ENCODE measurements around the gene TBC1D9B. TPM values are rescaled to one million over a fixed set of nuclear protein-coding genes. Genes with fewer than 3 reads are reported as not detected.

The TBC1D9B gene
- total RNA-seq = 149 TPM

DNA sequence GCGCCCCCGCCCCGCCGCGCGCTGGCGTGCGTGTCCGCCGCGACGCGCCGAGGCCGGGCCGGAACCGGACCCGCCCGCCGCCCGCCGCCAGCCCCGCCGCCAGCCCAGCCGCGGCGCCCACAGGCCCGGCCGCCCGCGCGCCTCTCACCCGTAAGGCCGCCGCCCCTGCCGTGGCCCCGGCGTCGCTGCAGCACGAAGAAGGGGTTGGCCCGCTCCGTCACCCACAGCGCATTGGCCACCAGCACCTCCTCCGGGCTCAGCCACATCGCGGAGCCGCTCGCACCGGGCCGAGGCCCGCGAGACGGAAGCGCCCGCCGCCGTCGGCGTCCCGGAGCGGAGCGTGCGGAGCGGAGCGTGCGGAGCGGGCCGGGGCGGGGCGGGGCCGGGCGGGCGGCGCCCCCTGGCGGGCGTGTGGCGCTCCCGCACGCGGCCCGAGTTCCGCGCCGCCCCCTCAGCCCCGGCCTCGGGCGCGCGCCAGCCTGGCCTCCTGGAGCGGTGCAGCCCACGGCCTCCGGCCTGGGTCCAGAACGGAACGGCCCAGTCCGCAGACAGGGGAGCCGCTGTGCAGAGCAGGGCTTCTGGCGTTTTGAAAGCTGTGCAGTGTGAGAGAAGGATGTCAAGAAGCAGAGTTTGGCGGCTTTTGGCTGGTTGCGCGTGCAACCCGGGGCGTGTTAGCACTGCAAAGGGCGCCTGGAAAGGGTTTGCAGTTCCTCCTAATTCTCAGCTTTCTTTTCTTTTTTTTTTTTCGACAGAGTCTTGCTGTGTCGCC is at the start of gene TBC1D9B:
Gene TBC1D9B (minus strand): TSS at position 342 of the 769 bp plus-strand sequence. CDS start 76 bp downstream, at position 266.
- DNase-seq (ENCODE audit: low spot score) = peak; percentile 46

GRCh38 chr5:179955630-179956029 is 47.9 kb upstream of the TBC1D9B start:
- DNase-seq (ENCODE audit: low spot score) = no peak

GRCh38 chr5:179955062-179955461 is 47.4 kb upstream of the TBC1D9B start:
- DNase-seq (ENCODE audit: low spot score) = no peak

GRCh38 chr5:179954434-179954833 is 46.7 kb upstream of the TBC1D9B start:
- DNase-seq (ENCODE audit: low spot score) = no peak

- DNase-seq (ENCODE audit: low spot score) = no peak
Observed at GRCh38 chr5:179953987-179954386, 46.3 kb upstream of the TBC1D9B start.

GRCh38 chr5:179936976-179937681 is 29.4 kb upstream of the TBC1D9B start:
- no peak for DNase-seq (ENCODE audit: low spot score)

- DNase-seq (ENCODE audit: low spot score) = no peak
Observed at GRCh38 chr5:179930788-179931473, 23.2 kb upstream of the TBC1D9B start.

- DNase-seq (ENCODE audit: low spot score) = no peak
Observed at GRCh38 chr5:179927824-179928223, 20.1 kb upstream of the TBC1D9B start.

GRCh38 chr5:179926657-179927056 is 19.0 kb upstream of the TBC1D9B start:
- DNase-seq (ENCODE audit: low spot score) = no peak

- DNase-seq (ENCODE audit: low spot score) = no peak
Observed at GRCh38 chr5:179923436-179923835, 15.7 kb upstream of the TBC1D9B start.

DNA sequence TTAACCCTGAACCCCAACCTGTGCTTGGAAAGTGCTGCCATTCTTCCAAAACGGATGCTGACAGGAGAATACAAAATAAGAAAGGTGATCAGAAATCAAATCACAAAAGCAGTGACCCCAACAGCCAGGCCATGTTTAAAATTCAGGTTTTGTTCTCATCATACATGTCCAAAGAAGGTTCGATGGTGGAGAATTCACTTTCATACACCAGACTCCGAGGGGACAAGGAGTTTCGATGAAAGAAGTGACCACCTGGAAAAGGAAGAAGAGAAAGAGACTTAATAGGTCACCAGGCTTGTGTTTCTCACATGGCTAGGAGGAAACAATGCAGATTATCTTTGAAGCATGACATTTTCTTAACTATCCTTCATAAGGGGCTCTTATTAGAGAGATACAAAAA is 12.5 kb upstream of the TBC1D9B start:
- DNase-seq (ENCODE audit: low spot score) = no peak

- DNase-seq (ENCODE audit: low spot score) = no peak
Observed at GRCh38 chr5:179919487-179920060, 11.9 kb upstream of the TBC1D9B start.

DNA sequence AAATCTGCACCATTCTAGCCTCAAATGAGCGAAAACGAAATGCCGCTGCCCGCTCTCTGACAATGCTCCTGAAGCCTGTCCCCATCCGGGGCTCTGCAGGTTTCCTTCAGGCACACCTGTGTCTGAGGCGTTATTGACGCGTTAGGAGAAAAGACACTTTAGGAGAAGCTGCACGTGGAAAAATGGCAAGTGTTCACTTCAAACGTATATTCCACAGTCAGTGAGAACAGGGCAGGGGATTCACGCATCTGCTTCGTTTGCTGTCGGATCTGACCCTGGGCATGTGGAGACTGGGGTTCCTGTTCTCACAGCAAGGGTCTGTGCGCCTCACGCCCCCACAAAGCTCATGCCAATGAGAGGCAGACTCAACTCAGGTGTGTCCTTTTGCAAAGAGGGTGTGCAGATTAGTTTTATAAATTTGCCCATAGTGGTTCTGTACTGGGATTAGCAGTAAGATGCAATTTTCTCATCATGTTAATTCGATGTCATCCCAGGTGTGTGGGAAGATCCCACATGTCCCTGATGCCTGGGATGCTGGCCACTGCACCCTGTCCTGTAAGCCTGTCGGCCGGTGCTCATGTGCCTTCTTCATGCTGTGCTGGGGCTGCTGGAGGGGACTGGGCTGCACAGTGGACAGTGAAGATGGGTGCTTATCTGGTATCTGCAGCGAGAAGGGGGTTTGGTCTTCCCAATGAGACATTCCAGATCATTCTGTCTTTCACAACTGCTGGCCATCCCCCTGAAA is 11.2 kb upstream of the TBC1D9B start:
- DNase-seq (ENCODE audit: low spot score) = no peak

GRCh38 chr5:179916523-179916922 is 8.8 kb upstream of the TBC1D9B start:
- DNase-seq (ENCODE audit: low spot score) = no peak

DNA sequence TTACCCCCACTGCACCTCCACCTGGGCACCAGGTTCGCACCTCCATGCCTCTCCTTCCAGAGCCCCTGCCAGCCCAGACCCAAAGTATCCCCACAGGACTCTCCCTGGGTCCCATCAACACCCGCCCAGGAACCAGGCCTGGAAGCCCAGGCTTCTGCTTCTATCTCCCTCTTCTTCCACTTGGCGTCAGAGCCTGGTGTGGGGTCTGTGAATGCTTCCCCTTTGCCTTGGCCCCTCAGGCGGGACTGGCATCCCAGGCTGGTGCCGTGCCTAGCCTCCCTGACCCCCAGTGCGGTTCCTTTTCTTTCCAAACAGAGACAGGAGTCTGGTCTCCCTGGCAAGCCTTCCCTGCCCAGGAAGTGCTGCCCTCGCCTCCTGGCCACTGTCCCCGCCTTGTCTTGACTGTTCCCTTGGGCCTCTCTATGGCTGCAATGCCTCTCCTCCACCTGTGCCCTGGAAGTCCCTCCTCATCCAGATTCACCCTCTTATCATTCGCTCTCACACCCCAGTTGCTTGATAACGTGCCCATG is 7.8 kb upstream of the TBC1D9B start:
- no peak for DNase-seq (ENCODE audit: low spot score)

GRCh38 chr5:179914032-179914755 is 6.5 kb upstream of the TBC1D9B start:
- DNase-seq (ENCODE audit: low spot score) = no peak

GRCh38 chr5:179913461-179913860 is 5.8 kb upstream of the TBC1D9B start:
- no peak for DNase-seq (ENCODE audit: low spot score)

DNA sequence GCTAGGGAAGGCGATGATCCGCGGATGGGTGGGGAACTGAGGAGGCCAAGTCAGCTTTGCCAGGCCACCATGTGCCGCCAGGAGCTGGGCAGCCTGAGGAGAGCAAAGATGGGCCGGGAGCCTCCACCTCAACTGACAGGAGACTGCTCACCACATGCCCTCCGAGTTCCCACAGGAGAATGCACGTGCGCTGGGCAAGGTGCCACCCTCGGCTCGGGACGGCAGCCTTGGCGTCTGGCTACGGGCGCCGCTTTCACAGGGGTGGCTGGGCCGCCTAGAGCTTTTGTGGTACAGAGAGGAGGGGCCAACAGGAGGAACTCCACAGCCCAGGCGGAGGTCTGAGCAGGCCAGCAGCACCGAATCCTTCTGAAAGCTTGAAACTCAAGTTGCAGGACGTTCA is 5.3 kb upstream of the TBC1D9B start:
- DNase-seq (ENCODE audit: low spot score) = peak; percentile 23

- DNase-seq (ENCODE audit: low spot score) = no peak
Observed at GRCh38 chr5:179912386-179912785, 4.7 kb upstream of the TBC1D9B start.

GRCh38 chr5:179909224-179909623 is 1.5 kb upstream of the TBC1D9B start:
- no peak for DNase-seq (ENCODE audit: low spot score)

- DNase-seq (ENCODE audit: low spot score) = no peak
Observed at GRCh38 chr5:179908528-179908927, 831 bp upstream of the TBC1D9B start.

Measured in mucosa of gallbladder (tissue), 1 donor.